Psoas muscle (tissue), 8 donors: ENCODE results near the gene SLC47A2. TPM values are rescaled to one million over a fixed set of nuclear protein-coding genes. Genes with fewer than 3 reads are reported as not detected.

Experiments
- ATAC-seq, 4 donors: fragments of 200-7000 bp; cut with Tn5 transposase; one replicate each; pipeline ENCODE4 v1.9.1; 2020; ENCODE audit warnings: moderate library complexity in 3 of 4, mild to moderate bottlenecking in 2 of 4
- DNase-seq, 2 donors: peaks; one replicate each; pipeline ENCODE4 v3.0.0-alpha.2; 2020
- H3K27ac ChIP-seq: fragments of 200-600 bp; one replicate; pipeline ENCODE4 v1.8.0; 2022
- H3K27me3 ChIP-seq, 3 donors: fragments of 200-600 bp in 1 of 3; one replicate each; pipeline versions ENCODE4 v1.6.1 to v1.8.0; 2013 to 2022; ENCODE audit warnings: low read length in 2 of 3, mild to moderate bottlenecking in 2 of 3, moderate library complexity in 1 of 3; ENCODE audit not compliant: insufficient read depth in 3 of 3
- H3K36me3 ChIP-seq, 2 donors: fragments of 200-600 bp in 1 of 2; one replicate each; pipeline versions ENCODE4 v1.6.1 to v1.8.0; 2013 to 2022; ENCODE audit warnings: low read depth in 1 of 2, mild to moderate bottlenecking in 1 of 2, moderate library complexity in 1 of 2; ENCODE audit not compliant: insufficient read depth in 1 of 2
- H3K4me1 ChIP-seq: fragments of 200-600 bp; one replicate; pipeline ENCODE4 v1.8.0; 2022
- H3K4me3 ChIP-seq: fragments of 200-600 bp; one replicate; pipeline ENCODE4 v1.8.0; 2022; ENCODE audit warnings: mild to moderate bottlenecking
- H3K9me3 ChIP-seq: fragments of 200-600 bp; one replicate; pipeline ENCODE4 v1.8.0; 2022
- CTCF ChIP-seq: fragments of 200-600 bp; IDR thresholded peaks from one replicate; pipeline ENCODE4 v1.8.0; 2022; ENCODE audit warnings: antibody characterized with exemption
- WGBS, 3 donors: extraction: QIAGEN DNeasy Blood & Tissue Kit; methylation state at CpG; one replicate each; pipeline versions ENCODE4 v1.1.6 to v1.1.7; 2013; 5-methylcytosine and 5-hydroxymethylcytosine counted together
- intact Hi-C, 2 donors: fragments of 100-400 bp; cut with DNase I; formaldehyde crosslinking; loops; one replicate each; pipeline versions ENCODE4 v1.11.0 to v1.14.2; 2022
- polyA plus RNA-seq, 3 donors: library from polyadenylated mRNA; stranded (reverse); fragments of 200-250 nt; gene quantifications; one replicate each; pipeline ENCODE4 v1.2.3, GENCODE V29; 2013
- total RNA-seq, 4 donors: library from RNA; stranded (reverse); fragmentation: NEBNext Ultra II Directional in 2 of 4; extraction: Animal tissue kit (Norgen Biotek cat#: 25700) in 2 of 4; gene quantifications; one replicate each; pipeline versions ENCODE4 v1.2.1 to v1.2.4, GENCODE V29; 2021 to 2023
- donor health status: healthy with polysubstance abuse.
- donor health status: DM: no; HTN: no; CAD: no; lungs with moderate emphysema.
- donor health status: Bipolar disorder and iron deficiency.
- donor health status: healthy.
- donor health status: DM: yes; HTN: yes; CAD: no.
- donor health status: DM: no; HTN: no; CAD: no.
- donor health status: DM: no; HTN: no; CAD: no.
- donor health status: DM: yes; HTN: yes; CAD: no.

Gene SLC47A2
- total and polyA plus RNA-seq, 7 donors, result 0.01 to 1.1 (median 0.06) TPM; not detected in 3

GRCh38 chr17:19630661-19631060 lies 85.7 kb downstream of the SLC47A2 start:
- intact Hi-C loops, result no loop called here
- WGBS, 3 donors, result 90 to 96% (median 95%) methylated on average over 1 of the region's 1 CpG

GRCh38 chr17:19630035-19630434 lies 86.3 kb downstream of the SLC47A2 start:
- intact Hi-C loops, result no loop called here
- no peak for DNase-seq
- no peaks in the 10 kb centered on the region for H3K36me3 ChIP-seq
- no peak overlapping the region for H3K4me3 ChIP-seq
- H3K9me3 ChIP-seq, result no peaks in the 10 kb centered on the region
- no peaks in the 10 kb centered on the region for H3K27me3 ChIP-seq
- H3K4me1 ChIP-seq, result no peaks in the 10 kb centered on the region
- no peak overlapping the region for H3K27ac ChIP-seq
- ATAC-seq, result no peak
- WGBS, 3 donors, result 79 to 87% (median 83%) methylated on average over 4 of the region's 4 CpGs
- TF ChIP-seq CTCF, result no peak

More at GRCh38 chr17:19630661-19631060, 85.7 kb downstream of the SLC47A2 start:
- no peaks in the 10 kb centered on the region for H3K27me3 ChIP-seq
- H3K9me3 ChIP-seq, result no peaks in the 10 kb centered on the region
- DNase-seq (no peak), ATAC-seq (no peak)
- H3K36me3 ChIP-seq, result no peaks in the 10 kb centered on the region
- H3K4me1 ChIP-seq, result no peaks in the 10 kb centered on the region
- no peak for TF ChIP-seq CTCF
- no peak overlapping the region for H3K27ac ChIP-seq
- H3K4me3 ChIP-seq, result no peak overlapping the region

- TF ChIP-seq CTCF, result no peak
- intact Hi-C loops, result no loop called here
- no peaks in the 10 kb centered on the region for H3K27me3 ChIP-seq
- no peaks in the 10 kb centered on the region for H3K9me3 ChIP-seq
- 38 to 58% (median 49%) methylated on average over 3 of the region's 3 CpGs for WGBS, 3 donors
- H3K4me1 ChIP-seq, result no peaks in the 10 kb centered on the region
- no peak for ATAC-seq
- H3K4me3 ChIP-seq, result no peak overlapping the region
- no peak for DNase-seq
- H3K27ac ChIP-seq, result no peak overlapping the region
- H3K36me3 ChIP-seq, result no peaks in the 10 kb centered on the region
These were observed 86.9 kb downstream of the SLC47A2 start for GRCh38 chr17:19629449-19629848.

Other genes with a start within 250 kb of the SLC47A2 start
- 10 to 100 TPM; 27.7 to 57.3 (median 42.8) TPM for gene SLC47A1, start 182.7 kb downstream of the SLC47A2 start, total RNA-seq
- gene SLC47A1, start 182.7 kb downstream of the SLC47A2 start, polyA plus RNA-seq, result 10 to 100 TPM; 13.0 to 29.1 (median 20.7) TPM
- gene ALDH3A2, start 67.8 kb downstream of the SLC47A2 start, total RNA-seq, result 100 to 1,000 TPM in 1 of 4 donors, 10 to 100 TPM in 3; 57.6 to 229 (median 86.2) TPM
- gene ALDH3A2, start 67.8 kb downstream of the SLC47A2 start, polyA plus RNA-seq, result 10 to 100 TPM; 32.9 to 78.1 (median 68.6) TPM
- 1 to 10 TPM in 1 of 4 donors, under 1 TPM in 2, not detected in 1; 0.17 to 6.5 (median 0.24) TPM for gene ALDH3A1, start 31.7 kb upstream of the SLC47A2 start, total RNA-seq
- gene ALDH3A1, start 31.7 kb upstream of the SLC47A2 start, polyA plus RNA-seq, result under 1 TPM; 0.05 to 0.20 (median 0.12) TPM
- gene ULK2, start 151.4 kb upstream of the SLC47A2 start, total RNA-seq, result 10 to 100 TPM; 12.8 to 19.1 (median 14.6) TPM
- gene ULK2, start 151.4 kb upstream of the SLC47A2 start, polyA plus RNA-seq, result 10 to 100 TPM in 1 of 3 donors, 1 to 10 TPM in 2; 2.1 to 10.2 (median 5.7) TPM